NCI-H748 (cell line): ENCODE data around the gene LCMT1.
"Not testable (repeated sequence)": the region's sequence is repeated elsewhere in the genome, so short reads cannot be mapped to it uniquely, and the experiment has no call there.

Experiments
- DNase-seq: peaks from one replicate; lab custom pipeline; 2025; ENCODE audit not compliant: unreplicated experiment; lab: John Stamatoyannopoulos, UW

LCMT1 gene

GRCh38 chr16:25140459-25140858 is 28.9 kb downstream of the LCMT1 start:
- DNase-seq = no peak

- no peak for DNase-seq
Observed at GRCh38 chr16:25141648-25142047, 30.1 kb downstream of the LCMT1 start.

- no peak for DNase-seq
Observed at GRCh38 chr16:25143928-25144327, 32.4 kb downstream of the LCMT1 start.

GRCh38 chr16:25148568-25149215 is 37.1 kb downstream of the LCMT1 start:
- no peak for DNase-seq

GRCh38 chr16:25151996-25152395 is 40.5 kb downstream of the LCMT1 start:
- no peak for DNase-seq

- DNase-seq = no peak
Observed at GRCh38 chr16:25155553-25156460, 44.3 kb downstream of the LCMT1 start.

GRCh38 chr16:25157271-25157875 is 45.8 kb downstream of the LCMT1 start:
- no peak for DNase-seq

- DNase-seq = no peak
Observed at GRCh38 chr16:25158401-25158800, 46.9 kb downstream of the LCMT1 start.

- DNase-seq = no peak
Observed at GRCh38 chr16:25161753-25162367, 50.3 kb downstream of the LCMT1 start.

- DNase-seq = no peak
Observed at GRCh38 chr16:25163683-25164082, 52.1 kb downstream of the LCMT1 start.

- DNase-seq = no peak
Observed at GRCh38 chr16:25165284-25165683, 53.7 kb downstream of the LCMT1 start.

- not testable (repeated sequence) for DNase-seq
Observed at GRCh38 chr16:25167920-25168319, 56.4 kb downstream of the LCMT1 start.

GRCh38 chr16:25171390-25171789 is 59.8 kb downstream of the LCMT1 start:
- DNase-seq = no peak

GRCh38 chr16:25172831-25173230 is 61.3 kb downstream of the LCMT1 start:
- no peak for DNase-seq

- no peak for DNase-seq
Observed at GRCh38 chr16:25174285-25174684, 62.7 kb downstream of the LCMT1 start.

- no peak for DNase-seq
Observed at GRCh38 chr16:25176136-25176535, 64.6 kb downstream of the LCMT1 start.

GRCh38 chr16:25177512-25177830 is 65.9 kb downstream of the LCMT1 start:
- no peak for DNase-seq

- DNase-seq = no peak
Observed at GRCh38 chr16:25177831-25178688, 66.5 kb downstream of the LCMT1 start.

GRCh38 chr16:25181236-25181635 is 69.7 kb downstream of the LCMT1 start:
- DNase-seq = not testable (repeated sequence)

- no peak for DNase-seq
Observed at GRCh38 chr16:25184771-25185170, 73.2 kb downstream of the LCMT1 start.

- no peak for DNase-seq
Observed at GRCh38 chr16:25187491-25187795, 75.9 kb downstream of the LCMT1 start.
